Heart left ventricle (tissue), 13 donors: ENCODE results near the gene SKA1.

Experiments used
- POLR2A ChIP-seq, 2 donors: fragments of 450-650 bp; IDR thresholded peaks; one replicate each; pipeline ENCODE4 v1.6.1; 2017; ENCODE audit warnings: antibody characterized with exemption in 2 of 2, mild to moderate bottlenecking in 2 of 2, moderate library complexity in 2 of 2
- TF ChIP-seq, protein P1 (sequence below), 12 donors: fragments of 200-600 bp; sonication (generic) in 4 of 12; IDR thresholded peaks; one replicate each; pipeline versions ENCODE4 v1.5.0 to v1.8.0; 2018 to 2022; ENCODE audit warnings: antibody characterized with exemption in 12 of 12, mild to moderate bottlenecking in 5 of 12
- donor health status: ischemic (EF 13 %, LVEDD 7.1; RV severe dilation, severe dysfunction).
- donor health status: DM: no; HTN: yes; CAD: no.
- donor health status: DM: no; HTN: no; CAD: no.
- donor health status: ischemic (EF 25% LVEDD 6.9; RV normal size, moderate dysfunction).
- donor health status: ischemic (EF 25% LVEDD 5.7; RV mildly dilated, moderate dysfunction).
- donor health status: ischemic (EF 35%, LVEDD 5.7; RV mildly dilated, moderate dysfunction).
- donor health status: nonischemic (EF 11% LVEDD 7.7; RV severe dilation, severe dysfunction).
- donor health status: DM: yes; HTN: yes; CAD: no.
- donor health status: PGD.
- donor health status: ischemic (EF 29% LVEDD 5.4; RV normal size, mild dysfunction).
- donor health status: nonischemic (EF 23%, LVEDD 6.1; RV moderate dilation, normal function).

DNA sequence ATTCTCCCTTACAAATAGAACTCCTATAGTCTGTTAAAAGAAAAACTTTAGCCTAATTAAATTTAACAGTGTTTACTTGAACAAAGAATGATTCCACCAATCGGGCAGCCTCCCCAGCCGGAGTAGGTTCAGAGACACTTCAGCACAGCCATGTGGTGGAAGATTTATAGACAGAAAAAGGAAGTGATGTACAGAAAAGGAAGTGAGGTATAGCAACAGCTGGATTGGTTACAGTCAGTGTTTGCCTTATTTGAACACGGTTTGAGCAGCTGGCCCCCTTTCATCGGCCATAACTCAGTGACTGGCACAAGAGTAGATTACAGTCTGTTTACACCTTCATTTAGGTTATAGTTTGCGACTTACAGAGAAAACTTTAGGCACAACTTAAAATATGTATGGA lies 2.1 kb upstream of the SKA1 start:
- TF ChIP-seq, protein P1, sequence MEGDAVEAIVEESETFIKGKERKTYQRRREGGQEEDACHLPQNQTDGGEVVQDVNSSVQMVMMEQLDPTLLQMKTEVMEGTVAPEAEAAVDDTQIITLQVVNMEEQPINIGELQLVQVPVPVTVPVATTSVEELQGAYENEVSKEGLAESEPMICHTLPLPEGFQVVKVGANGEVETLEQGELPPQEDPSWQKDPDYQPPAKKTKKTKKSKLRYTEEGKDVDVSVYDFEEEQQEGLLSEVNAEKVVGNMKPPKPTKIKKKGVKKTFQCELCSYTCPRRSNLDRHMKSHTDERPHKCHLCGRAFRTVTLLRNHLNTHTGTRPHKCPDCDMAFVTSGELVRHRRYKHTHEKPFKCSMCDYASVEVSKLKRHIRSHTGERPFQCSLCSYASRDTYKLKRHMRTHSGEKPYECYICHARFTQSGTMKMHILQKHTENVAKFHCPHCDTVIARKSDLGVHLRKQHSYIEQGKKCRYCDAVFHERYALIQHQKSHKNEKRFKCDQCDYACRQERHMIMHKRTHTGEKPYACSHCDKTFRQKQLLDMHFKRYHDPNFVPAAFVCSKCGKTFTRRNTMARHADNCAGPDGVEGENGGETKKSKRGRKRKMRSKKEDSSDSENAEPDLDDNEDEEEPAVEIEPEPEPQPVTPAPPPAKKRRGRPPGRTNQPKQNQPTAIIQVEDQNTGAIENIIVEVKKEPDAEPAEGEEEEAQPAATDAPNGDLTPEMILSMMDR (IDR thresholded peaks at IDR 0.05): no peak
- no peak for TF ChIP-seq POLR2A (IDR thresholded peaks at IDR 0.05)
